Lung (tissue), 12 donors: ENCODE data around the gene SYAP1. TPM values are rescaled to one million over a fixed set of nuclear protein-coding genes. Genes with fewer than 3 reads are reported as not detected.
A peak's percentile ranks its signal among the peaks of the same experiment; 100 is the strongest.

Source experiments
- ATAC-seq: fragments of 200-7000 bp; cut with Tn5 transposase; one replicate; pipeline ENCODE4 v1.9.1; 2020; ENCODE audit warnings: moderate number of reproducible peaks; ENCODE audit not compliant: insufficient read depth, low FRiP score
- DNase-seq, 3 donors: peaks; one replicate each; pipeline ENCODE4 v3.0.0-alpha.2; 2013 to 2017
- H3K27ac ChIP-seq, 2 donors: one replicate each; pipeline ENCODE4 v1.5.1; 2013; ENCODE audit warnings: mild to moderate bottlenecking in 2 of 2, moderate library complexity in 2 of 2, control low read depth in 1 of 2, inconsistent platforms in 1 of 2, low read depth in 1 of 2, low read length in 1 of 2
- H3K27me3 ChIP-seq, 3 donors: one replicate each; pipeline ENCODE4 v1.5.1; 2013; ENCODE audit warnings: low read length in 2 of 3; ENCODE audit not compliant: control insufficient read depth in 3 of 3, insufficient read depth in 3 of 3
- H3K36me3 ChIP-seq, 4 donors: one replicate each; pipeline ENCODE4 v1.5.1; 2013; ENCODE audit warnings: low read length in 4 of 4, mild to moderate bottlenecking in 1 of 4, moderate library complexity in 1 of 4; ENCODE audit not compliant: control insufficient read depth in 4 of 4, insufficient read depth in 4 of 4
- H3K4me1 ChIP-seq, 5 donors: one replicate each; pipeline ENCODE4 v1.5.1; 2013; ENCODE audit warnings: low read length in 5 of 5, mild to moderate bottlenecking in 2 of 5, moderate library complexity in 1 of 5; ENCODE audit not compliant: control insufficient read depth in 5 of 5, insufficient read depth in 5 of 5
- H3K4me3 ChIP-seq: one replicate; pipeline ENCODE4 v1.5.1; 2013; ENCODE audit warnings: mild to moderate bottlenecking, control low read depth, moderate library complexity
- H3K9ac ChIP-seq, 2 donors: one replicate each; pipeline ENCODE4 v1.5.1; 2013; ENCODE audit warnings: low read length in 2 of 2, control low read depth in 1 of 2; ENCODE audit not compliant: insufficient read depth in 1 of 2
- H3K9me3 ChIP-seq, 4 donors: one replicate each; pipeline ENCODE4 v1.5.1; 2013; ENCODE audit warnings: low read length in 3 of 4, mild to moderate bottlenecking in 1 of 4, moderate library complexity in 1 of 4; ENCODE audit not compliant: control insufficient read depth in 4 of 4, insufficient read depth in 3 of 4
- CTCF ChIP-seq: IDR thresholded peaks from 2 replicates; pipeline ENCODE4 v1.5.1; 2012; ENCODE audit warnings: mild to moderate bottlenecking; ENCODE audit errors: control extremely low read depth, extremely low read depth
- WGBS, 2 donors: extraction: QIAGEN DNeasy Blood & Tissue Kit; methylation state at CpG; one replicate each; pipeline ENCODE4 v1.1.7; 2013; 5-methylcytosine and 5-hydroxymethylcytosine counted together
- polyA plus RNA-seq, 2 donors: library from polyadenylated mRNA; stranded (reverse); fragments of 200-250 nt; gene quantifications; one replicate each; pipeline ENCODE4 v1.2.1, GENCODE V29; 2013
- total RNA-seq, 2 donors: library from RNA; depleted of rRNA in 1 of 2; stranded (reverse); fragments of >200 nt in 1 of 2; gene quantifications; one replicate each; pipeline ENCODE4 v1.2.1, GENCODE V29; 2014 to 2021
- donor health status: control.
- donor health status: control.
- donor health status: Bipolar disorder and iron deficiency.
- donor health status: healthy.
- donor health status: DM: yes; HTN: yes; CAD: no.

The SYAP1 gene
- total and polyA plus RNA-seq, 4 donors, result 10.2 to 32.0 (median 23.2) TPM

DNA sequence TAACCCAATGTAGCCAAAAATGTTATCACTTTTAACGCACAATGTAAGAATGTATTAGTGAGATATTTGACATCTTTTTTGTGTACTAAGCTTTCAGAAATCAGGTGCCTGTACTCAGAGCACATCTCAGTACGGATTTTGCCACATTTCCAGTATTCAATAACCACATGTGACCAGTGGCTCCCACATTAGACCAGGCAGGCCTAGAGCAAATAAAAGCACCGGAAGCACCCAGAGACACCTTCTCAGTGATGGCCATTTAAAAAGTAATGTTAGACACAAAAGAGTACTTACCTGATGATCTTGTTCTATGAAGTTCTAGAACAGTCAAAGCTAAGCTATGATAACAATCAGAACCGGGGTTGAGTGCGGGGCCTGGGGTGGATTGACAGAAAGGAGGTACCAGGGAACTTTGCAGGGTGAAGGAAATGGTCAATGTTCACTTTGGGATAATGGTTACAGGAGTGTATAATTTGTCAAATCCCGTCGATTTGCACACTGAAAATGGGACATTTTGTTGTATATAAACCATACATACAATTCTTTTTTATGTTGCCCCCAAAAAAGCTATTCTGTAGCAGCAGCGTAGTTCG, 8.1 kb upstream of the SYAP1 start:
- peak overlapping the region; percentile 82 to 92 for H3K27ac ChIP-seq
- peak overlapping the region; percentile 53 to 56 for H3K9ac ChIP-seq
- H3K9me3 ChIP-seq, result no peaks in the 10 kb centered on the region
- 35 to 48% methylated on average over 9 of the region's 9 CpGs for WGBS, 2 donors
- H3K4me3 ChIP-seq, result peak overlapping the region; percentile 73
- no peak for TF ChIP-seq CTCF
- no peak for ATAC-seq
- H3K36me3 ChIP-seq, result no peaks in the 10 kb centered on the region
- DNase-seq, result peak in 2 of 3 donors; percentile 13 to 14
- peaks cover 0 to 3% (median 0%) of the 10 kb centered on the region in 5 donors for H3K4me1 ChIP-seq
- H3K27me3 ChIP-seq, result peaks cover 0 to 38% (median 31%) of the 10 kb centered on the region in 3 donors

DNA sequence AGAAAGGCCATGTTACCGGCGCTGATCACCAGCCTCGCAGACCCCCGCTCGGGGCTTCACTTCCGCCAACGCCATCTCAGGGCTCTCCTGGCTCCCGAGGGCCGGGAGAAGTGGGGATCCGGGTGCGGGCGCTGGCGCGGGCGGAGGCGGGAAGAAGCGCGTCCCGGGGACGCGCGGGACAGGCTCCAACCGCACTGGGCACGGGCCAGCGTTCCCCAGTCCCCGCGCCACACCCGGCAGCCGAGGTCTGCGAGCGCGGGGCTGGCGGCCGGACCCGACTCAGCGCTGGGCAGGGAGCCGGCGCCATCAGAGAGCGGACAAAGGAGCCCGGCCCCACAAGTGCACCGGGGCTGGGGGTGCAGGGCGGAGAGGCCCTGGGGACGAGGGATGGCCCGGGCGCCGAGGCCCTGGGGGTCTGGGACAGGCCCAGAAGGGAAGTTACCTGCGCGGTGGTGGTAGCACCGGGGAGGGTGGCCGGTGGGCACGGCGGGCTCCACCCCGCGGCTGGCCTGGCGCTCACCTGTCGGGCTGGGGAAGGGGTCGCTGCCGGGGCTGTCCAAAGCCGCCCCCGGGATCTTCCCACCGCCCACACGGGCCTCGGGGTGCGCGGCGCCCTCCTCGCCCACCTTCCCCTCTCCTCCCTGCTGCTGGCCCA, 7.4 kb upstream of the SYAP1 start:
- Histone ChIP-seq H3K36me3 (no peaks in the 10 kb centered on the region), H3K9me3 (no peaks in the 10 kb centered on the region), H3K4me3 (peak overlapping the region; percentile 73), H3K27ac (peak overlapping the region; percentile 82 to 92), H3K9ac (peak overlapping the region; percentile 56 to 65), H3K27me3 (peaks cover 0 to 38% (median 30%) of the 10 kb centered on the region in 3 donors), H3K4me1 (peaks cover 0 to 3% (median 0%) of the 10 kb centered on the region in 5 donors)
- DNase-seq (peak; percentile 21 to 31 (median 22)), ATAC-seq (peak; percentile 20)
- TF ChIP-seq CTCF, result no peak
- WGBS, 2 donors, result 1 to 2% methylated on average over 11 to 64 of the region's 67 CpGs

DNA sequence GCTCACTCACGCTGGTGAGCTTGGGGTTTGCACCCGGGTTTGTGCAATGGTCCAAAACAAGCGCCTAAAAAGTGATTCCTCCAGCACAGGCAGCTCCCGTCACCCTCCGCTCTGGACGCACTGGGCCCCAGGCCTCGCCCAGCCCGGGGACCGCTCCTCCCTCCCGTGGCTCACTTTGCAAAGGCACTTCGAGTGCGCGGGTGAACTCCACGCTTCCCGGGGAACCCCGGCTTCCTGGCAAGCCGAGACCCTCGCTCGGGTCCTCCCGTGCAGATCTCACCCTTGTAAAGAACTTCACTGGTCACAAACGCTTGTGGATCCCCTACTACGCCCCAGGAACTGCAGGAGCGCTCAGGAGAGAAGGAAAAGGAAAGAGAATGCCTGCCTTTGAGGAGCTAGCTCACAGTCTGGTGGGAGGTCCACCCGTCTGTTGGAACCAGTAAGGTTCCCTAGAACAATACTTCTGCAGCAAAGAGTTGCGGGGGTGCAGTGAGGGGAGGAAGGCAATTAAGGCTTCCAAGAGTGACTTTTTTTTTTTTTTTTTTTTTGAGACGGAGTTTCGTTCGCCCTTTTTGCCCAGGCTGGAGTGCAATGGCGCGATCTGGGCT, 6.8 kb upstream of the SYAP1 start, which contains the start of gene CTPS2:
TSS of gene CTPS2 (minus strand) at position 122 of the 608 bp plus-strand sequence. CDS start 9,767 bp downstream, outside the sequence.
- ATAC-seq, result peak; percentile 80
- TF ChIP-seq CTCF, result no peak
- WGBS, 2 donors, result 5 to 10% methylated on average over 25 to 30 of the region's 30 CpGs
- Histone ChIP-seq H3K9ac (peak within 1 kb of the TSS; percentile 56 to 65), H3K36me3 (no peaks in the 10 kb centered on the region), H3K27ac (peak within 1 kb of the TSS; percentile 82 to 92), H3K27me3 (peaks cover 0 to 38% (median 28%) of the 10 kb centered on the region in 3 donors), H3K9me3 (no peaks in the 10 kb centered on the region), H3K4me3 (peak within 1 kb of the TSS; percentile 73), H3K4me1 (peaks cover 0 to 3% (median 0%) of the 10 kb centered on the region in 5 donors)
- DNase-seq, result peak; percentile 79 to 80 (median 79)
